Retinal pigment epithelial cell (primary cell): ENCODE measurements around the gene PRRT2.
"Not testable (repeated sequence)": the region's sequence is repeated elsewhere in the genome, so short reads cannot be mapped to it uniquely, and the experiment has no call there.

ENCODE experiments used
- DNase-seq: peaks from one replicate; pipeline ENCODE4 v3.0.0-alpha.2; 2010; ENCODE audit warnings: low read depth
- H3K4me3 ChIP-seq: 2 replicates; pipeline ENCODE4 v1.5.1; 2011; ENCODE audit warnings: mild to moderate bottlenecking, low read length, control low read depth, moderate library complexity
- TF ChIP-seq, protein P1 (sequence below): conservative IDR thresholded peaks from 2 replicates; pipeline ENCODE4 v1.5.1; 2011; ENCODE audit warnings: low read depth, low read length, control low read depth, inconsistent platforms

Gene PRRT2

GRCh38 chr16:29784157-29784556, 27.8 kb upstream of the PRRT2 start:
- no peak for DNase-seq
- no peak overlapping the region for H3K4me3 ChIP-seq
- TF ChIP-seq, protein P1, sequence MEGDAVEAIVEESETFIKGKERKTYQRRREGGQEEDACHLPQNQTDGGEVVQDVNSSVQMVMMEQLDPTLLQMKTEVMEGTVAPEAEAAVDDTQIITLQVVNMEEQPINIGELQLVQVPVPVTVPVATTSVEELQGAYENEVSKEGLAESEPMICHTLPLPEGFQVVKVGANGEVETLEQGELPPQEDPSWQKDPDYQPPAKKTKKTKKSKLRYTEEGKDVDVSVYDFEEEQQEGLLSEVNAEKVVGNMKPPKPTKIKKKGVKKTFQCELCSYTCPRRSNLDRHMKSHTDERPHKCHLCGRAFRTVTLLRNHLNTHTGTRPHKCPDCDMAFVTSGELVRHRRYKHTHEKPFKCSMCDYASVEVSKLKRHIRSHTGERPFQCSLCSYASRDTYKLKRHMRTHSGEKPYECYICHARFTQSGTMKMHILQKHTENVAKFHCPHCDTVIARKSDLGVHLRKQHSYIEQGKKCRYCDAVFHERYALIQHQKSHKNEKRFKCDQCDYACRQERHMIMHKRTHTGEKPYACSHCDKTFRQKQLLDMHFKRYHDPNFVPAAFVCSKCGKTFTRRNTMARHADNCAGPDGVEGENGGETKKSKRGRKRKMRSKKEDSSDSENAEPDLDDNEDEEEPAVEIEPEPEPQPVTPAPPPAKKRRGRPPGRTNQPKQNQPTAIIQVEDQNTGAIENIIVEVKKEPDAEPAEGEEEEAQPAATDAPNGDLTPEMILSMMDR: no peak

- TF ChIP-seq, protein P1: peak; percentile 85
- no peak for DNase-seq
- peak overlapping the region; percentile 35 for H3K4me3 ChIP-seq
Observed at GRCh38 chr16:29784901-29785500, 27.0 kb upstream of the PRRT2 start.

GRCh38 chr16:29787155-29787554, 24.8 kb upstream of the PRRT2 start:
- not testable (repeated sequence) for DNase-seq, H3K4me3 ChIP-seq

GRCh38 chr16:29789775-29790182, 22.2 kb upstream of the PRRT2 start:
- DNase-seq: no peak
- TF ChIP-seq, protein P1: no peak
- peak overlapping the region; percentile 97 for H3K4me3 ChIP-seq

DNA sequence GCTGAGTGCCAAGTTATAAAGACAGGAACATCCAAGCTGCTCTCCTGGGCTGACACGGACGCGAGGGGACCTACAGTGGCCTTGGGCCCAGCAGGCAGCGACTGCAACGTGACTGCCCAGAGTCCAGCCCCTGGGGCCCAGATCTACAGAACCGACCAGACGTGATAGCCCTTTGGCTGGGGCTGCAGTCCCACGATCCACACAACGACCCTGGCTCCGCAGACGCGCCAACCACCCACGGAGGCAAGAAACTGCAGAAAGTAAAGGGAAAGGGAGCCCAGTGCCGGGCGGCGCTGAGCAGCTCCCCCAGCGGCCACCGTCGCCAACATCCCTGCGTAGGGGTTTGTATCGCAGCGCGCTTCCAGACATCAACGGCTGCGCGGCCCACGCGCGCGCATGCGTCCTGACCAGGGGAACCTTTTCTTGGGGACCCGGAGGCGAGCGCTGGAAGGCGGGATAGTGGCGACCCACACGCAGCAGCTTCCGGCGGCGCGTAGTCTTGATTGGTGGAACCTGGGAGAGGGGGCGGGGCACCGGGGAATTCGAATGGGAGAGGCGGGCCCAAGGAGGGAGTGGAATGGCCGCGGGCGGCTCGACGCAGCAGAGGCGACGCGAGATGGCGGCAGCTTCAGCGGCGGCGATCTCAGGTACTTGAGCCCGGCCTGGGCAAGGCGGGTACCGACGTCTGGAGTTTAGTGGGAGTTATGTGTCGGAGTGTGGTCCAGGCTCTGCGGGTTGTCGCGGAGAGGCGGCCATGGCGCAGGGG, 21.6 kb upstream of the PRRT2 start, which contains the start of gene KIF22:
Gene KIF22 (plus strand): TSS at position 569 of the 766 bp plus-strand sequence. CDS start 9 bp downstream, at position 578.
- peak; percentile 92 for DNase-seq

DNA sequence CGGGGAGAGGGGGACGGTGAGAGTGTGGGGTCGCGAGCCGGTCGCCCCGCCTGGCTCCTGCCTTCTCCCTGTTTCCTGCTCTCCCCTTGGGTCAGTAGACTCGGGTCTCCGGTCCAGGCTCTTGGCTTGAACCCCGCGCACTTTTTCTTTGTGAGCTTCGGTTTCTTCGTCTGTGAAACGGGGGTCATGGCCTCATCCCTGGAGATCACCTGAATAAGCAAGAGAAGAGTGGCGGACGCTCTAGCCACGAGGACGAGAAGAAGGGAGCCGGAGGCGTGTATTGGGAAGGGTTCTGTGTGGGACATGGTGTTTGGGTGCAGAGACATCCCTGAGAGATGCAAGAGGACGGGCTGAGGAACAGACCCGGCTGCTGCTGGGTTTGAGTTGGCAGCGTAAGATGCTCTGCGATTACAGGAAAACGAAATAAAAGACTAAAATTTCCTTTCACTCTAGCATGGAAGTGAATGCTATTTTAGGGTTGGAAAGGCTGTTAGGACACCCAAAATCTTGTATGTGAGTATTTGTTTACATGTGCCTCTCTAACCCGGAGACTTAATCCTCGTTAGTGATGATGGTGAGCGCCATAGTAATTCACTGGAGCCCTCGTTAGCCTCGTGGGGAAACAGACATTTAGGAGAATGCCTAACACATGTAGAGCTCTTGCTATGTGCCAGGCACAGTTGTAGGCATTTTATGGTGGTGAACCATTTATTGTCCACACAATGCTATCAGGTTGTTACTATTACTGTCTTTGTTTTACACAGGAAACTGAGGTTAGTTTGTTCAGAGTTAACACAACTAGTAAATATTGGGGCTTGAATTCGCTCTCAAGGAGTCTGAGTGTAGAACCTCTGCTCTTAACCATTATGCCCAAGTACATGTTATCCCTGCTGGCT, 20.8 kb upstream of the PRRT2 start:
- H3K4me3 ChIP-seq: peak overlapping the region; percentile 97
- no peak for DNase-seq
- TF ChIP-seq, protein P1: no peak

More for the DNA sequence above, 21.6 kb upstream of the PRRT2 start, which contains the start of gene KIF22:
- H3K4me3 ChIP-seq: peak within 1 kb of the TSS; percentile 97
- TF ChIP-seq, protein P1: peak; percentile 70
